SKM-1 treated with dmso at 0.1 percent for 144 hours (cell line): ENCODE data around the gene LZTR1.
A peak's percentile ranks its signal among the peaks of the same experiment; 100 is the strongest.

ENCODE experiments used
- DNase-seq: peaks from one replicate; lab custom pipeline; 2025; ENCODE audit not compliant: unreplicated experiment; lab: John Stamatoyannopoulos, UW

LZTR1 gene

GRCh38 chr22:21012446-21013407 is 30.6 kb downstream of the LZTR1 start:
- no peak for DNase-seq

GRCh38 chr22:21013657-21014201 is 31.6 kb downstream of the LZTR1 start:
- DNase-seq: no peak

GRCh38 chr22:21014202-21014725 is 32.2 kb downstream of the LZTR1 start:
- peak; percentile 43 for DNase-seq

GRCh38 chr22:21014726-21015465 is 32.8 kb downstream of the LZTR1 start, which contains the start of gene P2RX6:
Gene P2RX6 (plus strand): TSS chr22:21015165. CDS start chr22:21015175, 10 bp downstream.
- no peak for DNase-seq

- no peak for DNase-seq
These were observed 33.4 kb downstream of the LZTR1 start for GRCh38 chr22:21015466-21016006.

- DNase-seq: no peak
These were observed 34.7 kb downstream of the LZTR1 start for GRCh38 chr22:21016644-21017420.

- DNase-seq: no peak
These were observed 36.2 kb downstream of the LZTR1 start for GRCh38 chr22:21018314-21018713.

GRCh38 chr22:21020802-21021429 is 38.8 kb downstream of the LZTR1 start:
- DNase-seq: no peak

GRCh38 chr22:21022507-21022906 is 40.4 kb downstream of the LZTR1 start:
- DNase-seq: no peak

GRCh38 chr22:21022955-21023614 is 41.0 kb downstream of the LZTR1 start:
- no peak for DNase-seq

- no peak for DNase-seq
These were observed 43.2 kb downstream of the LZTR1 start for GRCh38 chr22:21025266-21025665.

- no peak for DNase-seq
These were observed 44.0 kb downstream of the LZTR1 start for GRCh38 chr22:21025763-21026755.

- DNase-seq: no peak
These were observed 44.9 kb downstream of the LZTR1 start for GRCh38 chr22:21026783-21027692.

GRCh38 chr22:21028277-21029251 is 46.5 kb downstream of the LZTR1 start:
- DNase-seq: no peak

- no peak for DNase-seq
These were observed 47.5 kb downstream of the LZTR1 start for GRCh38 chr22:21029486-21030025.

- DNase-seq: no peak
These were observed 47.9 kb downstream of the LZTR1 start for GRCh38 chr22:21030032-21030431.
